GM12891 (cell line): ENCODE data around the gene G6PD.
A peak's percentile ranks its signal among the peaks of the same experiment; 100 is the strongest.
"Not testable (repeated sequence)": the region's sequence is repeated elsewhere in the genome, so short reads cannot be mapped to it uniquely, and the experiment has no call there.

Experiments used
- DNase-seq: peaks from one replicate; pipeline ENCODE4 v3.0.0; 2011; ENCODE audit warnings: low spot score; ENCODE audit not compliant: insufficient read length
- FAIRE-seq: peaks from 2 replicates; lab custom pipeline; 2011; peaks lifted over from hg19 to GRCh38; lab: Jason Lieb, UNC
- PAX5 ChIP-seq: IDR thresholded peaks from 2 replicates; pipeline ENCODE4 v1.6.1; 2011; ENCODE audit warnings: low read length, moderate library complexity, mild to moderate bottlenecking; ENCODE audit not compliant: insufficient read depth, severe bottlenecking
- POLR2A ChIP-seq: IDR thresholded peaks from 2 replicates; pipeline ENCODE4 v1.6.1; 2011; ENCODE audit warnings: low read depth, low read length, control low read depth
- POLR2AphosphoS5 ChIP-seq: IDR thresholded peaks from 2 replicates; pipeline ENCODE4 v1.6.1; 2011; ENCODE audit warnings: low read depth, low read length, control low read depth
- POU2F2 ChIP-seq: IDR thresholded peaks from 2 replicates; pipeline ENCODE4 v1.6.1; 2011; ENCODE audit warnings: low read depth, mild to moderate bottlenecking, control low read depth, low read length, moderate library complexity
- SPI1 ChIP-seq: IDR thresholded peaks from 2 replicates; pipeline ENCODE4 v1.6.1; 2011; ENCODE audit warnings: low read depth, low read length, control low read depth
- TAF1 ChIP-seq: IDR thresholded peaks from 2 replicates; pipeline ENCODE4 v1.6.1; 2011; ENCODE audit warnings: low read depth, low read length, control low read depth

G6PD gene

DNA sequence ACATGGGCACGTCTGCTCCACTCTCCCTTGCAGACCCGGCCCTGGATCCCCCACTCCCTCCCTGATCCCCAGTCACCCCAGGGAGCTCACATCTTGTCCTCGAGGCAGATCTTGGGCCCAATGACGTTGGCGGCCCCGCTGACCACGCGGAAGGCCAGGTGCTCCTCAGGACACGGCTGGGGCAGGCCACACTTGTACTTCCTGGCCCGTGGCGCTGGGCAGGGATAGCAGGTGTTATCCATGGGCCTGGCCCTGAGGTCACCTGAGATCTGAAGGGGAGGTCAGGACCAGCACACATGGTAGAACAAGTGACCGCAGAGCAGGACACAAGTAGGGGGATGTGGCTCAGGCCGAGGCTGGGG, 38.3 kb downstream of the G6PD start:
- FAIRE-seq (no peak), DNase-seq (no peak)
- TF ChIP-seq PAX5 (no peak), TAF1 (no peak), SPI1 (no peak), POLR2AphosphoS5 (no peak), POLR2A (no peak), POU2F2 (no peak)

- TF ChIP-seq PAX5 = no peak
- no peak for TF ChIP-seq POU2F2
- TF ChIP-seq POLR2AphosphoS5 = no peak
- no peak for FAIRE-seq
Measured at GRCh38 chrX:154507673-154508383, 38.8 kb downstream of the G6PD start.

GRCh38 chrX:154506483-154507332, 39.9 kb downstream of the G6PD start:
- FAIRE-seq (no peak), DNase-seq (no peak)
- TF ChIP-seq TAF1 (no peak), SPI1 (no peak), POU2F2 (no peak), PAX5 (no peak), POLR2AphosphoS5 (no peak)

More at GRCh38 chrX:154507673-154508383, 38.8 kb downstream of the G6PD start:
- DNase-seq = no peak

GRCh38 chrX:154505734-154506133, 40.9 kb downstream of the G6PD start:
- TF ChIP-seq SPI1 (no peak), POLR2A (no peak), PAX5 (no peak), TAF1 (no peak), POLR2AphosphoS5 (no peak), POU2F2 (no peak)
- DNase-seq = no peak
- no peak for FAIRE-seq

GRCh38 chrX:154502989-154503388, 43.7 kb downstream of the G6PD start:
- FAIRE-seq (no peak), DNase-seq (no peak)
- no peak for TF ChIP-seq TAF1
- no peak for TF ChIP-seq POU2F2
- no peak for TF ChIP-seq PAX5

GRCh38 chrX:154502098-154502497, 44.5 kb downstream of the G6PD start:
- DNase-seq (no peak), FAIRE-seq (no peak)
- no peak for TF ChIP-seq PAX5
- TF ChIP-seq TAF1 = no peak
- TF ChIP-seq POLR2AphosphoS5 = no peak
- TF ChIP-seq POLR2A = no peak
- no peak for TF ChIP-seq SPI1
- no peak for TF ChIP-seq POU2F2

- DNase-seq, FAIRE-seq: not testable (repeated sequence)
Measured at GRCh38 chrX:154501423-154501822, 45.2 kb downstream of the G6PD start.

DNA sequence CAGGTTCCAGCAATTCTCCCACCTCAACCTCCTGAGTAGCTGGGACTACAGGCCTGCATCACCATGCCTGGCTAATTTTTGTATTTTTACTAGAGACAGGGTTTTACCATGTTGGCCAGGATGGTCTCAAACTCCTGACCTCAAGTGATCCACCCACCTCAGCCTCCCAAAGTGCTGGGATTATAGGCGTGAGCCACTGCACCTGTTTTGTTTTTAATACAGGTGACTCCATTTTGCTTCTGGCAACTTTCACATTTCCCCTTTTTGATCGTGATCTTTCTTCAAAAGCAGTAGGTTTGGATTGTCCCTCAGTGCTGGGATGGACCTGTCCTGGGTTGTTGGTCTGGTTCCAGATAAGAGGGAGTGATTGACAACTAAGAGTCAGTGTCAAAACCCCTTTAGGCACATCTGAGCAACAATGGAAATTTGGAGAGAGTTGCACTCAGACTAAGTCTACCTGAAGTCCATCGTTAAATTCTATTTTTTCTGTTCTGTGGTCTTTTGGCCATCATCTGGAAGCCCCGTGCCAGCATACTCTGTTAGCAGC, 50.0 kb downstream of the G6PD start:
- TF ChIP-seq SPI1 = peak; percentile 42
- FAIRE-seq, DNase-seq: not testable (repeated sequence)

- FAIRE-seq = no peak
- DNase-seq = no peak
- TF ChIP-seq SPI1 = no peak
- no peak for TF ChIP-seq POU2F2
Measured at GRCh38 chrX:154495472-154495922, 51.1 kb downstream of the G6PD start.

GRCh38 chrX:154494715-154495114, 51.9 kb downstream of the G6PD start:
- FAIRE-seq = no peak
- TF ChIP-seq SPI1 (no peak), POLR2AphosphoS5 (no peak), TAF1 (no peak), POU2F2 (no peak)
- DNase-seq = no peak
